ENCODE measurements around the gene TSPAN11.

- TF ChIP-seq CTCF (IDR thresholded peaks at IDR 0.05; ENCODE audit: poor library complexity): no peak
- TF ChIP-seq EZH2phosphoT487 (IDR thresholded peaks at IDR 0.05; ENCODE audit: low read depth, severe bottlenecking, unreplicated experiment): no peak
Observed at GRCh38 chr12:30898846-30899245, 27.7 kb upstream of the TSPAN11 start.

Data from hepatocyte (in vitro differentiated cells).